GM23248 (cell line): ENCODE results near the gene RECQL. TPM values are rescaled to one million over a fixed set of nuclear protein-coding genes. Genes with fewer than 3 reads are reported as not detected.

ENCODE experiments used
- DNase-seq: peaks from one replicate; pipeline ENCODE4 v3.0.0-alpha.2; 2015
- H2AFZ ChIP-seq: fragments of 200-600 bp; sonication (generic); 2 replicates; pipeline ENCODE4 v1.6.1; 2016; ENCODE audit warnings: antibody characterized with exemption
- H3F3A ChIP-seq: fragments of 200-600 bp; sonication (generic); 2 replicates; pipeline ENCODE4 v1.6.1; 2016; ENCODE audit warnings: mild to moderate bottlenecking, antibody characterized with exemption, mixed run types; ENCODE audit not compliant: insufficient read depth
- H3K27ac ChIP-seq: fragments of 200-600 bp; sonication (generic); 2 replicates; pipeline ENCODE4 v1.5.1; 2016; ENCODE audit warnings: mild to moderate bottlenecking
- H3K27me3 ChIP-seq: fragments of 200-600 bp; sonication (generic); replicated peaks from 2 replicates; pipeline ENCODE4 v1.6.1; 2016; ENCODE audit warnings: mild to moderate bottlenecking; ENCODE audit not compliant: insufficient read depth
- H3K36me3 ChIP-seq: fragments of 200-600 bp; sonication (generic); 2 replicates; pipeline ENCODE4 v1.6.1; 2016; ENCODE audit warnings: low read depth, mild to moderate bottlenecking
- H3K4me1 ChIP-seq: fragments of 200-600 bp; sonication (generic); 2 replicates; pipeline ENCODE4 v1.6.1; 2016; ENCODE audit warnings: mild to moderate bottlenecking; ENCODE audit not compliant: insufficient read depth
- H3K4me2 ChIP-seq: fragments of 200-600 bp; sonication (generic); one replicate; pipeline ENCODE4 v1.6.1; 2016; ENCODE audit warnings: mild to moderate bottlenecking; ENCODE audit not compliant: unreplicated experiment
- H3K4me3 ChIP-seq: fragments of 200-600 bp; sonication (generic); 2 replicates; pipeline ENCODE4 v1.5.1; 2016; ENCODE audit warnings: mild to moderate bottlenecking
- H3K79me2 ChIP-seq: fragments of 200-600 bp; sonication (generic); 2 replicates; pipeline ENCODE4 v1.6.1; 2016; ENCODE audit warnings: mild to moderate bottlenecking; ENCODE audit not compliant: insufficient read depth
- H3K9ac ChIP-seq: fragments of 200-600 bp; sonication (generic); 2 replicates; pipeline ENCODE4 v1.6.1; 2016; ENCODE audit warnings: mild to moderate bottlenecking
- H3K9me2 ChIP-seq: fragments of 200-600 bp; sonication (generic); 2 replicates; pipeline ENCODE4 v1.6.1; 2016; ENCODE audit warnings: mixed run types, mild to moderate bottlenecking, moderate library complexity; ENCODE audit not compliant: insufficient read depth
- H3K9me3 ChIP-seq: fragments of 200-600 bp; sonication (generic); one replicate; pipeline ENCODE4 v1.6.1; 2017; ENCODE audit warnings: low read depth
- H4K20me1 ChIP-seq: fragments of 200-600 bp; sonication (generic); 2 replicates; pipeline ENCODE4 v1.6.0; 2016; ENCODE audit not compliant: insufficient read depth
- EZH2 ChIP-seq: fragments of 200-600 bp; sonication (generic); IDR thresholded peaks from 2 replicates; pipeline ENCODE4 v1.6.1; 2018; ENCODE audit warnings: antibody characterized with exemption, mild to moderate bottlenecking; ENCODE audit not compliant: insufficient read depth, poor library complexity, severe bottlenecking
- EZH2phosphoT487 ChIP-seq: fragments of 200-600 bp; sonication (generic); IDR thresholded peaks from 2 replicates; pipeline ENCODE4 v1.6.1; 2018; ENCODE audit warnings: antibody characterized with exemption, moderate library complexity, mild to moderate bottlenecking, low read depth; ENCODE audit not compliant: insufficient read depth
- WGBS, 2 experiments: methylation state at CpG; one replicate each; pipeline ENCODE4 v1.1.6; 2015 to 2017; ENCODE audit warnings: low lambda C conversion rate in 2 of 2, low coverage in 1 of 2; ENCODE audit errors: missing lambda C conversion rate in 2 of 2; 5-methylcytosine and 5-hydroxymethylcytosine counted together
- in situ Hi-C: fragments of 300-500 bp; cut with MboI; formaldehyde crosslinking; loops from 2 replicates; pipeline ENCODE4 v1.15.0; 2020
- polyA plus RNA-seq: library from polyadenylated mRNA; unstranded; fragments of >200 nt; fragmentation: Nextera tagmentation; extraction: Ambion mirVana; gene quantifications from 2 replicates; pipeline ENCODE4 v1.2.1, GENCODE V29; 2016
- total RNA-seq: library from RNA; depleted of rRNA; stranded (reverse); fragments of >200 nt; shearing (Covaris generic); gene quantifications from 2 replicates; pipeline ENCODE4 v1.2.3, GENCODE V29; 2014

The RECQL gene
- total and polyA plus RNA-seq, 2 experiments from 2014 or later: 80.3 to 102 TPM

DNA sequence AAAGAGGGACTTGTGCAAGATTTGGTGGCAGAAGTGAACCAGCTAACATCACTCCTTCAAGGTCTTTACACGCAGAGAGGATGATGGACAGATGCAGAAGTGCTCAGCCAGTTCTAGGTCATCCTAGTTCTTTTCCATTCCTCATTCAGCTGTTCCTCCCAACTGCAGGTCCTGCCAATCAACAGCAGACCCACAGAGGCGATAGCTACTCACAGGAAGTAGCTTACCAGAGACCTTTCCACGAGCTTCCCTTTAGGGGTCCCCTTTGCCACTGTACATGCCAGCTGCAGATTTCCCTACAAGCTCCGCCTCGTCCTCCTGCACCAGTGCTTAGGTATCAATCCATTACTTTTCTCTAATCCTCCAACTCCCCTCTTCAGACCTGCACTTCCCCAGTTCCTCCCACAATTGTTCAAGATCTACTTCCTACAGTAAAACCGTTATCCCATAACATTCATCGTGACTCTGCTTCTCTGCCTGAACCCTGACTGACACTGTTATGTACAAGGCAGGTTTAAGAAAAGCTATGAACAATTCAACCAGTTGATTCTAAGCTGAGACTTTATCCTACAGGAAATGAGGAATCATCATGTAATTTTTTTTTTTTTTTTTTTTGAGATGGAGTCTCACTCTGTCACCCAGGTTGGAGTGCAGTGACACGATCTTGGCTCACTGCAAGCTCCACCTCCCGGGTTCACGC lies 22.5 kb downstream of the RECQL start:
- H3F3A ChIP-seq: peaks cover 16% of the 10 kb centered on the region
- DNase-seq: no peak
- 0 out of 2 replicates have a peak, but pooled peaks cover 3% of the 10 kb centered on the region for H4K20me1 ChIP-seq
- H3K27ac ChIP-seq: no peak overlapping the region
- H3K79me2 ChIP-seq: peaks cover 11% of the 10 kb centered on the region; the same call in 1 of the 2 replicates
- no peaks in the 10 kb centered on the region for H3K9me3 ChIP-seq
- no peak overlapping the region for H3K4me3 ChIP-seq
- H3K9me2 ChIP-seq: no peaks in the 10 kb centered on the region
- no peak overlapping the region for H3K9ac ChIP-seq
- TF ChIP-seq EZH2phosphoT487 (no peak), EZH2 (no peak)
- no peak overlapping the region for H2AFZ ChIP-seq
- 85 to 91% methylated on average over 10 of the region's 10 CpGs for WGBS, 2 experiments
- H3K27me3 ChIP-seq: no peaks in the 10 kb centered on the region
- H3K36me3 ChIP-seq: peaks cover 67% of the 10 kb centered on the region
- H3K4me1 ChIP-seq: peaks cover 10% of the 10 kb centered on the region
- in situ Hi-C loops: no loop called here
- no peak overlapping the region for H3K4me2 ChIP-seq

DNA sequence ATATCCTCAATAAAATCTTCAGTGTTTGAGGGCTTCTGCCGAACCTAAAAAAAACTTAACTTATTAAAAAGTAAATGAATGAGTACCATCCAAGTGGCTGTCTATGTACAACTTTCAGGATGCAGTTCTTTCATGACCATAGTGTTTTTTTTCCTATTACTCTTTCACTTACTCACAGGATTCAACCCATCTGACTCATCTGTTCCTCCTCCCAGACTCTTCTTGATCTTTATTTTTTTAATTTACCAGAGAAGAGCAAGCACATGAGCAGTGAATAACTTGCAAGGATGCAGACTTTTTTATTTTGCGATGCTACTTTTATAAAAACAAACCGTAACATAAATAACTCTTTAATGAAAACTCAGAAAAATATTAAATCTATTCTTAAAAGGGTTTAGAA lies 24.5 kb downstream of the RECQL start:
- TF ChIP-seq EZH2phosphoT487 (no peak), EZH2 (no peak)
- H3K4me1 ChIP-seq: peaks cover 10% of the 10 kb centered on the region
- no peaks in the 10 kb centered on the region for H3K27me3 ChIP-seq
- peaks cover 68% of the 10 kb centered on the region for H3K36me3 ChIP-seq
- no peak overlapping the region for H2AFZ ChIP-seq
- H3K9me3 ChIP-seq: no peaks in the 10 kb centered on the region
- 0 out of 2 replicates have a peak, but pooled peaks cover 3% of the 10 kb centered on the region for H4K20me1 ChIP-seq
- H3K27ac ChIP-seq: peak overlapping the region; percentile 21
- H3K4me2 ChIP-seq: no peak overlapping the region
- WGBS, 2 experiments: 91 to 93% methylated on average over 3 of the region's 3 CpGs
- DNase-seq: peak; percentile 84
- peaks cover 3% of the 10 kb centered on the region; the same call in 1 of the 2 replicates for H3K79me2 ChIP-seq
- H3K4me3 ChIP-seq: no peak overlapping the region
- in situ Hi-C loops: no loop called here
- no peak overlapping the region for H3K9ac ChIP-seq
- peaks cover 16% of the 10 kb centered on the region for H3F3A ChIP-seq
- H3K9me2 ChIP-seq: no peaks in the 10 kb centered on the region

GRCh38 chr12:21475552-21475951 lies 25.9 kb downstream of the RECQL start:
- peaks cover 67% of the 10 kb centered on the region for H3K36me3 ChIP-seq

GRCh38 chr12:21472197-21472823 lies 29.1 kb downstream of the RECQL start:
- no peak for DNase-seq
- Histone ChIP-seq H3K4me1 (peaks cover 8% of the 10 kb centered on the region), H3K4me2 (no peak overlapping the region), H3K36me3 (peaks cover 83% of the 10 kb centered on the region), H3K9me3 (no peaks in the 10 kb centered on the region), H3F3A (peaks cover 13% of the 10 kb centered on the region), H3K27me3 (no peaks in the 10 kb centered on the region), H3K27ac (no peak overlapping the region), H2AFZ (no peak overlapping the region), H3K4me3 (no peak overlapping the region), H3K79me2 (no peaks in the 10 kb centered on the region), H3K9ac (no peak overlapping the region), H4K20me1 (no peaks in the 10 kb centered on the region), H3K9me2 (no peaks in the 10 kb centered on the region)
- in situ Hi-C loops: no loop called here
- 91 to 92% methylated on average over 7 of the region's 7 CpGs for WGBS, 2 experiments
- no peak for TF ChIP-seq EZH2phosphoT487
- no peak for TF ChIP-seq EZH2

More at GRCh38 chr12:21475552-21475951, 25.9 kb downstream of the RECQL start:
- no peak overlapping the region for H3K4me2 ChIP-seq
- in situ Hi-C loops: no loop called here
- no peak overlapping the region for H3K9ac ChIP-seq
- H3K9me3 ChIP-seq: no peaks in the 10 kb centered on the region
- H3K27me3 ChIP-seq: no peaks in the 10 kb centered on the region
- H3K9me2 ChIP-seq: no peaks in the 10 kb centered on the region
- 98 to 100% methylated on average over 1 of the region's 1 CpG for WGBS, 2 experiments
- no peak overlapping the region for H2AFZ ChIP-seq
- H4K20me1 ChIP-seq: 0 out of 2 replicates have a peak, but pooled peaks cover 3% of the 10 kb centered on the region
- H3K4me1 ChIP-seq: peaks cover 10% of the 10 kb centered on the region
- H3K27ac ChIP-seq: no peak overlapping the region
- no peak overlapping the region for H3K4me3 ChIP-seq
- H3K79me2 ChIP-seq: no peaks in the 10 kb centered on the region
- peaks cover 13% of the 10 kb centered on the region for H3F3A ChIP-seq
- DNase-seq: no peak
- TF ChIP-seq EZH2 (no peak), EZH2phosphoT487 (no peak)
